Smooth muscle cell (in vitro differentiated cells): Measurements from ENCODE around the gene GRIA4. TPM values are rescaled to one million over a fixed set of nuclear protein-coding genes. Genes with fewer than 3 reads are reported as not detected.

ENCODE experiments used
- DNase-seq: peaks from one replicate; lab custom pipeline; 2025; ENCODE audit not compliant: unreplicated experiment; lab: John Stamatoyannopoulos, UW
- H2AFZ ChIP-seq: fragments of 200-600 bp; sonication (generic); 2 replicates; pipeline ENCODE4 v1.6.0; 2016; ENCODE audit warnings: antibody characterized with exemption, low read depth, mild to moderate bottlenecking
- H3F3A ChIP-seq: fragments of 200-600 bp; sonication (generic); 2 replicates; pipeline ENCODE4 v1.6.0; 2017; ENCODE audit warnings: antibody characterized with exemption, low read depth
- H3K27ac ChIP-seq: fragments of 200-600 bp; sonication (generic); 2 replicates; pipeline ENCODE4 v1.5.1; 2016; ENCODE audit warnings: low read depth, mild to moderate bottlenecking
- H3K27me3 ChIP-seq: fragments of 200-600 bp; sonication (generic); 2 replicates; pipeline ENCODE4 v1.6.1; 2016; ENCODE audit warnings: low read depth, mild to moderate bottlenecking
- H3K36me3 ChIP-seq: fragments of 200-600 bp; sonication (generic); 2 replicates; pipeline ENCODE4 v1.5.1; 2016; ENCODE audit warnings: low read depth
- H3K4me1 ChIP-seq: fragments of 200-600 bp; sonication (generic); 2 replicates; pipeline ENCODE4 v1.5.1; 2016; ENCODE audit warnings: low read depth
- H3K4me2 ChIP-seq: fragments of 200-600 bp; sonication (generic); 2 replicates; pipeline ENCODE4 v1.6.0; 2016; ENCODE audit warnings: mild to moderate bottlenecking
- H3K4me3 ChIP-seq: fragments of 200-600 bp; sonication (generic); 2 replicates; pipeline ENCODE4 v1.5.1; 2016; ENCODE audit warnings: mild to moderate bottlenecking
- H3K79me2 ChIP-seq: fragments of 200-600 bp; sonication (generic); 2 replicates; pipeline ENCODE4 v1.6.0; 2016; ENCODE audit warnings: low read depth, mild to moderate bottlenecking
- H3K9ac ChIP-seq: fragments of 200-600 bp; sonication (generic); 2 replicates; pipeline ENCODE4 v1.6.0; 2016; ENCODE audit warnings: low read depth
- H3K9me3 ChIP-seq: fragments of 200-600 bp; sonication (generic); replicated peaks from 2 replicates; pipeline ENCODE4 v1.5.1; 2016; ENCODE audit warnings: low read depth
- H4K20me1 ChIP-seq: fragments of 200-600 bp; sonication (generic); 2 replicates; pipeline ENCODE4 v1.6.0; 2016; ENCODE audit warnings: low read depth
- CTCF ChIP-seq: fragments of 200-600 bp; sonication (generic); IDR thresholded peaks from 2 replicates; pipeline ENCODE4 v1.5.1; 2017; ENCODE audit warnings: borderline replicate concordance, mild to moderate bottlenecking, antibody characterized with exemption; ENCODE audit not compliant: insufficient read depth, poor library complexity, severe bottlenecking
- WGBS: methylation state at CpG from one replicate; pipeline ENCODE4 v1.1.7; 2016; ENCODE audit warnings: low lambda C conversion rate; 5-methylcytosine and 5-hydroxymethylcytosine counted together
- polyA plus RNA-seq: library from polyadenylated mRNA; unstranded; fragments of >200 nt; fragmentation: Nextera tagmentation; extraction: Ambion mirVana; gene quantifications from 2 replicates; pipeline ENCODE4 v1.2.1, GENCODE V29; 2016
- total RNA-seq: library from RNA; depleted of rRNA; stranded (reverse); fragments of >200 nt; gene quantifications from 2 replicates; pipeline ENCODE4 v1.2.3, GENCODE V29; 2014

Gene GRIA4
- total and polyA plus RNA-seq, 2 experiments from 2014 or later: 3.1 TPM; not detected in 1

- no peaks in the 10 kb centered on the region for H3K36me3 ChIP-seq
- no peaks in the 10 kb centered on the region for H3F3A ChIP-seq
- no peak overlapping the region for H2AFZ ChIP-seq
- no peaks in the 10 kb centered on the region for H4K20me1 ChIP-seq
- no peak overlapping the region for H3K9ac ChIP-seq
- no peak overlapping the region for H3K4me2 ChIP-seq
- 72% methylated on average over 4 of the region's 4 CpGs for whole genome bisulfite sequencing
- no peak for DNase-seq
- TF ChIP-seq CTCF: no peak
- no peaks in the 10 kb centered on the region for H3K27me3 ChIP-seq
- H3K9me3 ChIP-seq: no peaks in the 10 kb centered on the region
- no peaks in the 10 kb centered on the region for H3K79me2 ChIP-seq
- no peak overlapping the region for H3K27ac ChIP-seq
- no peak overlapping the region for H3K4me3 ChIP-seq
- peaks cover 9% of the 10 kb centered on the region for H3K4me1 ChIP-seq
These were observed 305.1 kb downstream of the GRIA4 start for GRCh38 chr11:105915021-105915420.

- no peak for TF ChIP-seq CTCF
- no peak overlapping the region for H3K9ac ChIP-seq
- no peak overlapping the region for H3K4me3 ChIP-seq
- no peaks in the 10 kb centered on the region for H3K9me3 ChIP-seq
- H3K79me2 ChIP-seq: no peaks in the 10 kb centered on the region
- H3F3A ChIP-seq: no peaks in the 10 kb centered on the region
- no peak overlapping the region for H3K27ac ChIP-seq
- 94% methylated on average over 1 of the region's 1 CpG for WGBS
- no peak overlapping the region for H2AFZ ChIP-seq
- H3K27me3 ChIP-seq: no peaks in the 10 kb centered on the region
- H3K4me1 ChIP-seq: peaks cover 9% of the 10 kb centered on the region
- H3K4me2 ChIP-seq: no peak overlapping the region
- no peak for DNase-seq
- H3K36me3 ChIP-seq: no peaks in the 10 kb centered on the region
- no peaks in the 10 kb centered on the region for H4K20me1 ChIP-seq
These were observed 308.2 kb downstream of the GRIA4 start for GRCh38 chr11:105918039-105918438.

- peaks cover 9% of the 10 kb centered on the region for H3K4me1 ChIP-seq
These were observed 308.7 kb downstream of the GRIA4 start for GRCh38 chr11:105918600-105918999.

More at GRCh38 chr11:105918600-105918999, 308.7 kb downstream of the GRIA4 start:
- H3K36me3 ChIP-seq: no peaks in the 10 kb centered on the region
- no peak overlapping the region for H3K9ac ChIP-seq
- no peak overlapping the region for H3K27ac ChIP-seq
- no peaks in the 10 kb centered on the region for H3K9me3 ChIP-seq
- no peak overlapping the region for H3K4me2 ChIP-seq
- no peak for DNase-seq
- H2AFZ ChIP-seq: no peak overlapping the region
- H3K79me2 ChIP-seq: no peaks in the 10 kb centered on the region
- H3F3A ChIP-seq: no peaks in the 10 kb centered on the region
- TF ChIP-seq CTCF: no peak
- H3K4me3 ChIP-seq: no peak overlapping the region
- no peaks in the 10 kb centered on the region for H3K27me3 ChIP-seq
- H4K20me1 ChIP-seq: no peaks in the 10 kb centered on the region
